Neural progenitor cell (in vitro differentiated cells): ENCODE results near the gene TRIM25.

Source experiments
- CTCF ChIP-seq: fragments of 200-600 bp; sonication (generic); IDR thresholded peaks from 2 replicates; pipeline ENCODE4 v1.5.1; 2017; ENCODE audit warnings: antibody characterized with exemption, mild to moderate bottlenecking
- EZH2 ChIP-seq: fragments of 200-600 bp; sonication (generic); IDR thresholded peaks from 2 replicates; pipeline ENCODE4 v1.6.1; 2017; ENCODE audit warnings: antibody characterized with exemption, mild to moderate bottlenecking, moderate library complexity

GRCh38 chr17:56919717-56920116 lies 5.9 kb upstream of the TRIM25 start:
- TF ChIP-seq CTCF (no peak), EZH2 (no peak)
